Body of pancreas (tissue), 4 donors: ENCODE measurements around the gene CCDC154.

Experiments used
- POLR2A ChIP-seq, 3 donors: fragments of 450-650 bp; IDR thresholded peaks; one replicate each; pipeline ENCODE4 v1.6.1; 2016; ENCODE audit warnings: antibody characterized with exemption in 3 of 3, mild to moderate bottlenecking in 2 of 3
- TF ChIP-seq, protein P1 (sequence below), 7 experiments: fragments of 450-650 bp in 4 of 7; fragments of 200-600 bp in 3 of 7; sonication (generic) in 3 of 7; IDR thresholded peaks; one replicate each; pipeline ENCODE4 v1.5.1; 2016 to 2019; ENCODE audit warnings: antibody characterized with exemption in 7 of 7

DNA sequence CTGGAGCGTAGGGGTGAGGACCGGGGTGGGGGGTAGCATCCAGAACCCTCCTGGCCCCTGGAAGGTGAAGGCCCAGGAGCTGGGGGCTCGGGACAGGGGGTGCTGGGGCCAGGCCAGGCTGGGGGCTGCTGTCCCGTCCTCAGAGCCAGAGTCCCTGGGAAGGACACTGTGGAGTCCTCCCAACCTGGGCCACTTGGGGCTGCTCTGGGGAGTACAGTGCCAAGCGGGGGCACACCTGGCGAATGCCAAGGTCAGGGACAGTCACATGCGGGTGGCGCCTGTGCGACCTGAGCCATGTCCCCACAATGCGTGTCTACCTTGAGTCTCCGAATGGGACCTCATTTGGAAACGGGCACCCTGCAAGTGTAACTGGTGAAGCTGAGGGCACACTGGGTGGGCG, 14.7 kb downstream of the CCDC154 start:
- TF ChIP-seq, protein P1, sequence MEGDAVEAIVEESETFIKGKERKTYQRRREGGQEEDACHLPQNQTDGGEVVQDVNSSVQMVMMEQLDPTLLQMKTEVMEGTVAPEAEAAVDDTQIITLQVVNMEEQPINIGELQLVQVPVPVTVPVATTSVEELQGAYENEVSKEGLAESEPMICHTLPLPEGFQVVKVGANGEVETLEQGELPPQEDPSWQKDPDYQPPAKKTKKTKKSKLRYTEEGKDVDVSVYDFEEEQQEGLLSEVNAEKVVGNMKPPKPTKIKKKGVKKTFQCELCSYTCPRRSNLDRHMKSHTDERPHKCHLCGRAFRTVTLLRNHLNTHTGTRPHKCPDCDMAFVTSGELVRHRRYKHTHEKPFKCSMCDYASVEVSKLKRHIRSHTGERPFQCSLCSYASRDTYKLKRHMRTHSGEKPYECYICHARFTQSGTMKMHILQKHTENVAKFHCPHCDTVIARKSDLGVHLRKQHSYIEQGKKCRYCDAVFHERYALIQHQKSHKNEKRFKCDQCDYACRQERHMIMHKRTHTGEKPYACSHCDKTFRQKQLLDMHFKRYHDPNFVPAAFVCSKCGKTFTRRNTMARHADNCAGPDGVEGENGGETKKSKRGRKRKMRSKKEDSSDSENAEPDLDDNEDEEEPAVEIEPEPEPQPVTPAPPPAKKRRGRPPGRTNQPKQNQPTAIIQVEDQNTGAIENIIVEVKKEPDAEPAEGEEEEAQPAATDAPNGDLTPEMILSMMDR (IDR thresholded peaks at IDR 0.05) = no peak
- TF ChIP-seq POLR2A (IDR thresholded peaks at IDR 0.05) = no peak
